ENCODE data around the gene GSTA2.

DNA sequence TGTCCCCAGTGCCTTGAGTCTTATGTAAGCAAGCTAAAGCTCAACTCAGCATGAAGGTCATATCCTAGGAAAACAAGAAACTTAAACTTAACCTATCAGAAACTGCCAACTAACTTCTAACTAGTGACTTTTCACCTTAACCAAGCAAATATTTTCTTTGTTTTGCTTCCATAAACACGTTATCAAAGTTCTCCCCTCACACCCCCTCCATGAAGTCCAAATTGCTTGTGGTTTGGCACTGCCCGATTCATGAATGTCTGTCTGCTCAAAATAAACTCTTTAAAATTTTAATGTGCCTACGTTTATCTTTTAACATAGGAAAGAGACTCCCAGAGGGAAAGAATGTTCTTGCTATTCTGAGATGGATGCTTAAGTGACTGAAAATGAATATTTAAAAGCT lies 34.9 kb downstream of the GSTA2 start:
- TF ChIP-seq NFRKB (IDR thresholded peaks at IDR 0.05) (no peak), BHLHE40 (IDR thresholded peaks at IDR 0.05; ENCODE audit: borderline replicate concordance) (no peak), FOXM1 (IDR thresholded peaks at IDR 0.05; ENCODE audit: borderline replicate concordance) (no peak), ELF4 (IDR thresholded peaks at IDR 0.05) (no peak), CTBP1 (IDR thresholded peaks at IDR 0.05; ENCODE audit: borderline replicate concordance) (no peak), SP1 (IDR thresholded peaks at IDR 0.05) (no peak), LEF1 (IDR thresholded peaks at IDR 0.05; ENCODE audit: borderline replicate concordance) (no peak), ARNT (IDR thresholded peaks at IDR 0.05) (no peak)

Data from HEK293T (cell line).